HG03039 (cell line): Measurements from ENCODE around the gene CTSC.

Experiments used
- ATAC-seq: cut with Tn5 transposase; IDR thresholded peaks from one replicate; pipeline ENCODE4 v1.9.1; 2021; ENCODE audit warnings: mild to moderate bottlenecking, moderate library complexity; ENCODE audit not compliant: unreplicated experiment

CTSC gene

GRCh38 chr11:88337181-88337986 lies at the start of gene CTSC:
Gene CTSC (minus strand): TSS chr11:88337736. CDS start chr11:88337672, 64 bp downstream.
- peak; percentile 83 for ATAC-seq

- ATAC-seq: no peak
These were observed 47.1 kb upstream of the CTSC start for GRCh38 chr11:88384669-88385005.

GRCh38 chr11:88384004-88384668 lies 46.6 kb upstream of the CTSC start:
- no peak for ATAC-seq

GRCh38 chr11:88383447-88383846 lies 45.9 kb upstream of the CTSC start:
- no peak for ATAC-seq

- no peak for ATAC-seq
These were observed 41.6 kb upstream of the CTSC start for GRCh38 chr11:88379130-88379529.

- ATAC-seq: no peak
These were observed 41.0 kb upstream of the CTSC start for GRCh38 chr11:88378422-88379066.

- ATAC-seq: no peak
These were observed 40.1 kb upstream of the CTSC start for GRCh38 chr11:88377646-88378045.

- ATAC-seq: no peak
These were observed 39.6 kb upstream of the CTSC start for GRCh38 chr11:88377144-88377543.

- no peak for ATAC-seq
These were observed 38.5 kb upstream of the CTSC start for GRCh38 chr11:88375927-88376470.

- no peak for ATAC-seq
These were observed 33.2 kb upstream of the CTSC start for GRCh38 chr11:88370782-88371181.

GRCh38 chr11:88367310-88367709 lies 29.8 kb upstream of the CTSC start:
- no peak for ATAC-seq

GRCh38 chr11:88363648-88364065 lies 26.1 kb upstream of the CTSC start:
- ATAC-seq: no peak

GRCh38 chr11:88363004-88363403 lies 25.5 kb upstream of the CTSC start:
- no peak for ATAC-seq

- no peak for ATAC-seq
These were observed 22.6 kb upstream of the CTSC start for GRCh38 chr11:88360141-88360540.

GRCh38 chr11:88359541-88359940 lies 22.0 kb upstream of the CTSC start:
- peak; percentile 58 for ATAC-seq

- no peak for ATAC-seq
These were observed 21.6 kb upstream of the CTSC start for GRCh38 chr11:88359114-88359513.

- ATAC-seq: no peak
These were observed 20.5 kb upstream of the CTSC start for GRCh38 chr11:88358040-88358431.

GRCh38 chr11:88357323-88358039 lies 19.9 kb upstream of the CTSC start:
- peak; percentile 66 for ATAC-seq

- ATAC-seq: no peak
These were observed 18.4 kb upstream of the CTSC start for GRCh38 chr11:88355887-88356286.

- no peak for ATAC-seq
These were observed 17.4 kb upstream of the CTSC start for GRCh38 chr11:88354912-88355311.
